GM21390 (cell line): ENCODE data around the gene CELF1.

ENCODE experiments used
- ATAC-seq: cut with Tn5 transposase; IDR thresholded peaks from one replicate; pipeline ENCODE4 v1.9.1; 2021; ENCODE audit not compliant: unreplicated experiment

CELF1 gene

GRCh38 chr11:47552566-47553405 lies at the start of gene CELF1:
CELF1 (minus strand) TSS chr11:47553132; CDS start chr11:47499523, 53,609 bp downstream.
- peak; percentile 93 for ATAC-seq

DNA sequence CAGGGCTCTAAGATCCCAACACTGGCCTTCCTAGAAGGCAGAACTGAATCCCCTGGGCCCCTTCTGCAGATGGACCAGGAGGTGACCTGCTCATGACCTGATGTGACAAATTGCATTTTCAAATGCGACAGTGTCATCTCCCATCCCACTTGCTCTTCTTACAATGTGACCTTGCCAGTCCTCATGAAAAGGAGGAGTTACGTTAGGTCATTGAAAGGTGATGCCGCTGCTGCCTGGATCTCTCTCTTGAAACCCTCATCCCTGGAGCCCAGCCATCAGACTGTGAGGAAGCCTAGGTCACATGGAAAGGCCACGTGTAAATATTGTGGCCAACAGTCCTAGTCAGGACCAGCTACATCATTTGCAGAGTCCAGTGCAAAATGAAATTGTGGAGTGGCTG lies 47.0 kb upstream of the CELF1 start:
- ATAC-seq = no peak

DNA sequence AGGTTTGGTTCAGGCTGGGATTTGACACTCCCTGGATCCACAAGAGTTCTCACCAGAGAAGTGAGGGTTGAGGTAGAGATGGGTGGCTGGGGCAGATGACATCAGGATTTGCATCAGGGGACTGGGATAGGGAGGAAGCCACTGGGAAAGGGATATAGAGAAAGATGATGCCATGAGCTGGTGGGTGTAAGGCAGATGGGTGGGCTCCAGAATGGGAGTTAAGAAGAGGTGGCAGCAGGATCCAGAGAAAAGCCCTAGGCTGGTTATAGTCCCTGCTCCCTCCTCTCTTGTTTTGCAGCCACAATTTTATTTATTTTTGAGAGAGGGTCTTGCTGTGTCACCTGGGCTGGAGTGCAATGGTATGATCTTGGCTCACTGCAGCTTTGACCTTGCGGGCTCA lies 43.0 kb upstream of the CELF1 start:
- no peak for ATAC-seq

DNA sequence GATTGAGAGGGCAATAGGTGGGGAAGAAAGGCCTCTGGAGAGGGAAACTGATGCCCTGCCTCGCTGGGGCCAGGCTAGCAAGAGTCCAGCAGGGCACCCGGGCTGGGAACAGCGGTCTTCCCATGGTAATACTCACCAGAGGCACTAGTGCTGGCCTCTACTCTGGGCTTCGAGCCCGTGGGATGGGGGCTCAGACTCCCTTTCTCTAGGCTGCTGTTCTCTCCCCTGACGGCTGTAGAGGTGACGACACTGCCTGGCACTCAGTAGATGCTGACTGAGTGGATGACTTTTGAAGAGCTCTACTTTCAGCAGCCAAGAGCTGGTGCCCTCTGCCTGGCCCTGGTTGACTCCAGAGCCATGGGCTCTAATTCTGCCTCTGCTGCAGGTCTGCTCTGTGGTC lies 42.1 kb upstream of the CELF1 start:
- ATAC-seq = no peak

DNA sequence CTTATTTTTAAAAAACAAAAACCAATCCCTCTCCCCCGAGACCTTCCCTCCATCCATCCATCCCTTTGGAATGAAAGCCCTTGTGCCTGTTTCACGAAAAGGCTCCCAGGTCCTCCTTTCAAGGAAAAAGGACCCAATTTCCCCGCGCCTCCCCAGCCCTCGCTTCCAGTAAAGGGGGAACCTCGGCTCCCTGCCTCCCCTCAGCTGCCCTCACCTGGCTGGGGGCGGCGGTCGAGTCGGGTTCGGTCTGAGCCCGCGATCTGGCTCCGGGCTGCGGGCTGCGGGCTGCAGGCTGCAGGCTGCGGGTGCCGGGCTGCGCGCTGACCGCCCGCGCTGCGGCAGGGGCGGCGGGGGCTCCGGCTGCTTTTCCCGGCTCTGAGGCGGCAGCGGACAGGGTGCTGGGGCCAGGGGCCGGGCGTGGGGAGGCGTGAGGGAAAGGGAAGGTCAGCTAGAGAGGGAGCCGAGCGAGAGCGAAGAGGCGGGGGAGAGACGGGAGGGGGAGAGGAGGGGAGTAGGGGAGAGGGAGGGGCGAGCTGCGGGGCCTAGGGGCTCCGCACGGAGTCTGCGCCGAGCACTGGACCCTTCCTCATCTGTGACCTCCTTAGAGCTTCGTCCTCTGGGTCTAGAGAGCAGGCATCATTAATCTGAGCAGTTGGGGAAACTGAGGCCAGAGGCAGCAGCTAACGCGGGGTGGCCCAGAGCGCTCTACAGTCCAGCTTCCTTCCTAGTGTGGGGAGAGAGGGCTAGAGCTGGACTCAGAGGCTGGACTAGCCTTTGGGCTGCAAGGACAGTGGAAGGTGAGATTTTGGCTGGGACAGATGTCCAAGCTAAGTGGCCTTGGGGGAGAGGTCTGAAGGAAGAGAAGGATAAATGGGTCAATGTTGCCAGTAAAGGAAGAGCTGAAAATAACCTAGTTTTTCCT lies 41.3 kb upstream of the CELF1 start, which contains the start of gene C1QTNF4:
C1QTNF4 (minus strand) TSS at position 478 of the 922 bp plus-strand sequence. CDS start 3,601 bp downstream, outside the sequence.
- no peak for ATAC-seq

GRCh38 chr11:47593492-47593933 lies 40.6 kb upstream of the CELF1 start:
- no peak for ATAC-seq

DNA sequence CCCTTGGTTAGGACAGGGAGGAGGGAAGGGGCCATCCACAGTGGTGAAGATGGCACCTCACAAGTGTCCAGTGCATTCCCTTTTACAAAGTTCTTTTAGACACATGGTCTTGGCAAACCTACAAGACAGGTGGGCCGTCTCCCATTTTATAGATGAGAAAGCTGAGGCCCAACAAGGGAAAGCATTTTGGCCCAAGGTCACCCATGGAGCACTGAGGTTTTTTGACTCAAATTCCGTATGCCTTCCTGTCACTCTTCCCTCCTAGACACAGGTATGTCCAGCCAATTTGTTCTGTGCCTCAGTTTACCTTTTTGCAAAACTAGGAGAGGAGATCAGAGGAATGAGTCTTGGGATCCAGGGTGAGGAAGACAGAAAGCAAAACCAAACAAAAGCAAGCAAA lies 40.0 kb upstream of the CELF1 start:
- no peak for ATAC-seq

DNA sequence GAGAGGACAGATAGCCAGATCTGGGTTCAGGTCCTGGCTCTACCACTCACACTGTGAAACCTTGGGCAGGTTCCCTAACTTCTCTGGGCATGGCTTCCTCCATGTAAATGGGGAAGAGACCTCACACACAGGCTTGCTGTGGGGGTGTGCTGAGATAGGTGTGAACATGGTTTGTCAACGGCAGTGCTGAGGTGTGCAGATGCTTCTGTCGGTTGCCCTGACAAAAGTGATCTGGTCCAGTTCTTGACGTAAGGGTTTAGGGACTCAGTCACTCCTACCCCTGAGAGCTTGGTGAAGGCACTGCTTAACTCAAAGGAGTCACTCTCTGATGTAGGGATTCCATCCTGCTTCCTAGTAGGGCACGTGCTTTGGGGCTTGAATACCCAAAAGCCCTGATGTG lies 39.3 kb upstream of the CELF1 start:
- no peak for ATAC-seq

GRCh38 chr11:47591764-47592163 lies 38.8 kb upstream of the CELF1 start:
- ATAC-seq = no peak

- no peak for ATAC-seq
Observed at GRCh38 chr11:47589977-47590861, 37.3 kb upstream of the CELF1 start.

GRCh38 chr11:47589584-47589976 lies 36.6 kb upstream of the CELF1 start:
- ATAC-seq = no peak

GRCh38 chr11:47589118-47589517 lies 36.2 kb upstream of the CELF1 start:
- ATAC-seq = no peak

DNA sequence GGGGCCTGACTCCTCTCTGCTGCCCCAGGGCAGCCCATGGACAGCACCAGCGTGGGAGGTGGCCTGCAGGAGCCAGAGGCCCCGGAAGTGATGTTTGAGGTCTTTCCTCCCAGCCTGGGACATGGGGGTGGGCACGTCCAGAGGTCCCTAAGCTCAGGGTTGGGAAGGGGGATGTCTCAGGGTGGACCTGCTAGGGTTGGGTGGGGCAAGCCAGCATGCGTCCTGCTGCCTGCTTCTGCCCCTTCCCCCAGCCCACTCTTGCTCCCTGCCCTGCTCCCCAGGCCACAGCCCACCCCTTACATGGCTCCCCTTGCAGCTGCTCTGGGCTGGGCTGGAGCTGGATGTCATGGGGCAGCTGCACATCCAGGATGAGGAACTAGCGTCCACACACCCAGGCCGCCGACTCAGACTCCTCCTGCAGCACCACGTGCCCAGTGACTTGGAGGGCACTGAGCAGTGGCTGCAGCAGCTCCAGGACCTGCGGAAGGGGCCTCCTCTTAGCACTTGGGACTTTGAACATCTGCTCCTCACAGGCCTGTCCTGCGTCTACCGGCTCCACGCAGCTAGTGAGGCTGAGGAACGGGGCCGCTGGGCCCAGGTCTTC lies 34.9 kb upstream of the CELF1 start:
- ATAC-seq = no peak

- no peak for ATAC-seq
Observed at GRCh38 chr11:47587039-47587716, 34.2 kb upstream of the CELF1 start.

DNA sequence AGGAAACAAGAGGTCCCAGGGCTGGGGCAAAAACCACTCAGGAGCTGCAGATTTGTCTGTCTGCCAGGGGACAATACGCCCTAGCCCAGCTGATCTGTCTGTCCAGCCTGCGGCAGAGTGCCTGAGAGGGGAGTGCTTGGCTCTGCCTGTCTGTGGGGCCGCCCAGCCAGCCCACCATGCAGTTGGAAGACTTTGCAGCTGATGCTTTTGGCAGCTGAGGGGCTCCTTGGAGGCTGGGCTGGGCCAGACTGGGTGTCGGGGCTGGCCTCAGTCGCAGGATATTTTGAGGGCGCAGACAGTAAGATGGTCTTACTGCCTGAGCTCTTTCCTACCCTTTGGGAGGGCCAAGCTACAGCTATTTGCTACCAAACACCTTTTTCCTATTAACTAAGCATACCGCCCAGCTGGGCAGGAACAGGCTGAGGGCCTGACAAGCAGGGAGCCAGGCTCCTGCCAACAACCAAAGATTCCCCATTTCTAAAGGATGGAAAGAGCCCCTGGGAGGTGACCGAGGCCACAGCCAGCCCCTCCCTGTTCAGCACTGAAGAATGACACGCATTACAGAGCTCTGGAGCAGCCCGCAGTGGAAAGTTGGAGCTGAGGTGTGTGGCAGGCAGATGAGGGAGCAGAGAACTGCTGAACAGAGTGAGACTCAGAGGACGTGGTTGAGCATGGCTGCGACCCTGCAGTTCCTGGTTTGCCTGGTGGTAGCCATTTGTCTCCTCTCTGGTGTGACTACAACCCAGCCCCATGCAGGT lies 33.3 kb upstream of the CELF1 start, which contains the start of gene FAM180B:
FAM180B (plus strand) TSS at position 581 of the 758 bp plus-strand sequence; CDS start at position 672, 91 bp downstream.
- no peak for ATAC-seq

- no peak for ATAC-seq
Observed at GRCh38 chr11:47583844-47584243, 30.9 kb upstream of the CELF1 start.

DNA sequence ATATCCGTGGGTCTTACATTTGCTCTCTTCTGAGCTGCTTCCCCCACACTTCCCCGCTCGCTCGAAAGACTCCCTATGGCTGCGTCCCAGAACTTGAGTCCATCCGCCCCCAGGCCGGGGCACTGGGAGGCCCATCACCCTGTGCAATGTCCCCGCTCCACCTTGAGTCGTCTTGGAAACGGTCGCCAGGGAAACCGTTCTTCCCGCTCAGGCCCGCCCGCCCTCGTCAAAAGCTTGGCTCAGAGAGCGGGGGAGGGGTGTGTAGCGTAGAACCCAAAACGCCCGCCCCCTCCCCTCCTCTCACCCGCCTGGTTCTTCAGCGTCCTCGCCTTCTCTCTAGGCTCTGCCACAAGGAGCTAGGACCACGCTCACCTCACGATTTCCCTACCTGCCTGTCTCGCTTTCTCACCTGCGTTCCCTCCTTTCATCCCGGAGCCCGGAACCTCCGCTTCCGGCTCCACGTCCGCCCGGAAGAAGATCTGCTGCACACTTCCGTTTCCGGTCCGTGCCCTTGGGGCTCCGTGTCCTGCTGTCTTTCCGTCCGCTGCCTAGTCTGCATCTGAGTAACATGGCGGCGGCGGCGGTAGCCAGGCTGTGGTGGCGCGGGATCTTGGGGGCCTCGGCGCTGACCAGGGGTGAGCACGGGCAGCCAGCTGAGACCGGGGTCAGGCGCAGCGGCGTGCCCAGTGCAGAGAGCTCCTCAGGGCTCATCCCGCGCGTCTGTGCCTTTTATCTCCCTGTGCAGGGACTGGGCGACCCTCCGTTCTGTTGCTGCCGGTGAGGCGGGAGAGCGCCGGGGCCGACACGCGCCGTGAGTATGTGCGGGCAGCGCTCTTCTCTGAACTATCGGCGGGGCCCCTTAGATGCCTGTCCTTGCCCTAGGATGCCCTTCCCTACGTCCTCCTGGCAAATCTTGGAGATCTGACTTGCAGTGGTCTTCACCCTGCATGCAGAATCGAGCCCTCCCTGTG lies 25.9 kb upstream of the CELF1 start, which contains the start of the genes KBTBD4 and NDUFS3:
KBTBD4 (minus strand) TSS at position 447 of the 971 bp plus-strand sequence; CDS start at position 428, 19 bp downstream.
NDUFS3 (plus strand) TSS at position 551 of the 971 bp plus-strand sequence; CDS start at position 569, 18 bp downstream.
- peak; percentile 94 for ATAC-seq
